ENCODE results near the gene RNF207. TPM values are rescaled to one million over a fixed set of nuclear protein-coding genes. Genes with fewer than 3 reads are reported as not detected.

The RNF207 gene
- total and polyA plus RNA-seq, 10 of the 15 experiments (the other 5 are each of a cell fraction or from before 2014, with no cell fraction given) = 1.7 to 36.4 (median 13.1) TPM

DNA sequence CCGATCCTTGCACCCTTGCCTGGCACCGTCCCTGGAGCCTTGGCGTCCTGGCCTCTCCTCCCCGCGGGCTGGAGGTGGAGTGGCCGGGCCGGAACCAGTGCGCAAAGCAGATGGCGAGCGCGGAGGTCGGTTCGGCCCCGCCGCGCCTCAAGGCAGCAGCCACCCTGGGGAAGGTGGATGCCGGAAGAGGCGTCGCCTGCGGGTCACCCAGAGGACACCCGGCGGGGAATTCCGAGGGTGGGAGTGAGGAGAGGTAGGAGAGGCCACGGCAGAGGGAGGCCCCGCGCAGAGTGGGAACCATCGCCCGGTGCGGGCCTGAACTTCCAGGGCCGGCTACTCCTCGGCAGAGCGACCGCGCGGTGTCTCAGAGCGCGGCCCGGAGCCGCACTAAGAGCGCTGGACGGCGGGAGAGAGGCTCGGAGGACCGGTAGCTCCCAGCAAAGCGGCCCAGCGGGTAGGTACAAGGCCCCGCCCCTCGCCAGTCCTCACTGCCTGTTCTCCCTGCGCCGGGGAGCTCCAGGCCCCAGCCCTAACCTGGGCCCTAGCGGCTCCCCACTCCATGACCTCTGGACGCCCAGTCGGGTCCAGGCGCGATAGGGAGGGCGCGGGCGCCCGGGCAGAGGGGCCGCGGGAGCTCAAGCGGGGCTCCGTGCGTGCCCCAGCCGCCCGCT is at the start of gene RNF207 (continued):
- TF ChIP-seq, protein P1, sequence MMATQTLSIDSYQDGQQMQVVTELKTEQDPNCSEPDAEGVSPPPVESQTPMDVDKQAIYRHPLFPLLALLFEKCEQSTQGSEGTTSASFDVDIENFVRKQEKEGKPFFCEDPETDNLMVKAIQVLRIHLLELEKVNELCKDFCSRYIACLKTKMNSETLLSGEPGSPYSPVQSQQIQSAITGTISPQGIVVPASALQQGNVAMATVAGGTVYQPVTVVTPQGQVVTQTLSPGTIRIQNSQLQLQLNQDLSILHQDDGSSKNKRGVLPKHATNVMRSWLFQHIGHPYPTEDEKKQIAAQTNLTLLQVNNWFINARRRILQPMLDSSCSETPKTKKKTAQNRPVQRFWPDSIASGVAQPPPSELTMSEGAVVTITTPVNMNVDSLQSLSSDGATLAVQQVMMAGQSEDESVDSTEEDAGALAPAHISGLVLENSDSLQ (IDR thresholded peaks at IDR 0.05) = no peak

DNA sequence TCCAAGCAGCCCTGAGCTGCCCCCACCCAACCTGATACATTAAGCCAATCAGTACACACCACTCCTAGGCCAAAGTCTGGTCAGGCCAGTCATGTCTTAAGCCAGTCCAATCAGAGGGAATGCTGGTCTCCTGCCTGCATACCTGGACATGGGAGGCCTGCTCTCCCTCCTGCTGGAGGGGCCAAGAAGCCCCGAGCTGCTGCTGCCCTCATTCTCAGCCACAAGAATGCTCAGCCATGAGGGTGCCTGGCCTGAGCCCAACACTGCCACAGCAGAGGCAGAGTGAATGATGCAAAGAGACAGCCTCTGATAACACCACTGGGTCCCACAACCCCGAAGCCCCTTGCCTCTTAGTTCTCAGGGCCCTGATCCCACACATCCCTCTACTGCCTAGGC is 48.8 kb upstream of the RNF207 start:
- BruUV-seq (replicated peaks) = no TSS peak
- ChIA-PET RAD21 (ENCODE audit: unreplicated experiment) (no interaction called here), SMC1A (ENCODE audit: uncharacterized antibody, unreplicated experiment) (no interaction called here), POLR2A (no interaction called here), CTCF (no interaction called here)
- FAIRE-seq (no peak), ATAC-seq (no peak), DNase-seq (ENCODE audit: low read depth, low spot score) (no peak)
- intact Hi-C loops (cut with micrococcal nuclease; ENCODE audit: unreplicated experiment) (no loop called here), in situ Hi-C loops (cut with MboI) (no loop called here)
- no peaks in the 10 kb centered on the region; a peak in 1 of 4 replicates for H3K27me3 ChIP-seq (replicated peaks in 1 of 2; ENCODE audit: control insufficient read depth in 2 of 2, insufficient read depth in 2 of 2, low read length in 1 of 2)
- no peaks in the 10 kb centered on the region for H3K4me1 ChIP-seq (ENCODE audit: control insufficient read depth, insufficient read depth, low read length)
- H3K79me2 ChIP-seq (ENCODE audit: control insufficient read depth, insufficient read depth, low read length) = no peaks in the 10 kb centered on the region
- 0% methylated on average over 2 of the region's 2 CpGs for WGBS (ENCODE audit: insufficient coverage, insufficient replicate concordance, low lambda C conversion rate, missing lambda C conversion rate)
- no peaks in the 10 kb centered on the region for H3K36me3 ChIP-seq (ENCODE audit: control insufficient read depth in 2 of 2, insufficient read depth in 2 of 2, low read length in 1 of 2)
- H2AFZ ChIP-seq (ENCODE audit: control insufficient read depth, low read depth, low read length) = no peak overlapping the region
- H3K27ac ChIP-seq (ENCODE audit: control insufficient read depth, insufficient read depth) = no peak overlapping the region
- H3K4me2 ChIP-seq (ENCODE audit: control insufficient read depth, insufficient read depth) = no peak overlapping the region
- no peaks in the 10 kb centered on the region for H4K20me1 ChIP-seq (ENCODE audit: control insufficient read depth, insufficient read depth)
- no peak overlapping the region for H3K9ac ChIP-seq (ENCODE audit: control insufficient read depth, insufficient read depth, low read length)
- H3K9me3 ChIP-seq (replicated peaks; ENCODE audit: control insufficient read depth, insufficient read depth, low read length) = no peaks in the 10 kb centered on the region
- H3K4me3 ChIP-seq = no peak overlapping the region
- no peak for TF ChIP-seq SUZ12 (IDR thresholded peaks at IDR 0.05; ENCODE audit: unreplicated experiment)
- no peak for TF ChIP-seq CBX5 (IDR thresholded peaks at IDR 0.05; ENCODE audit: low read depth)
- no peak for TF ChIP-seq ZNF384 (IDR thresholded peaks at IDR 0.05; ENCODE audit: borderline replicate concordance, low read depth, low read length)
- TF ChIP-seq POLR2AphosphoS2 (IDR thresholded peaks at IDR 0.05; ENCODE audit: low read depth, low read length) = no peak
- no peak for TF ChIP-seq MEF2B (IDR thresholded peaks at IDR 0.05; ENCODE audit: partially characterized antibody, poor library complexity, severe bottlenecking)
- TF ChIP-seq EZH2 (IDR thresholded peaks at IDR 0.05; ENCODE audit: borderline replicate concordance, control insufficient read depth, low read depth, low read length) = no peak
- no peak for TF ChIP-seq YBX1 (IDR thresholded peaks at IDR 0.05)
- TF ChIP-seq, protein P2, sequence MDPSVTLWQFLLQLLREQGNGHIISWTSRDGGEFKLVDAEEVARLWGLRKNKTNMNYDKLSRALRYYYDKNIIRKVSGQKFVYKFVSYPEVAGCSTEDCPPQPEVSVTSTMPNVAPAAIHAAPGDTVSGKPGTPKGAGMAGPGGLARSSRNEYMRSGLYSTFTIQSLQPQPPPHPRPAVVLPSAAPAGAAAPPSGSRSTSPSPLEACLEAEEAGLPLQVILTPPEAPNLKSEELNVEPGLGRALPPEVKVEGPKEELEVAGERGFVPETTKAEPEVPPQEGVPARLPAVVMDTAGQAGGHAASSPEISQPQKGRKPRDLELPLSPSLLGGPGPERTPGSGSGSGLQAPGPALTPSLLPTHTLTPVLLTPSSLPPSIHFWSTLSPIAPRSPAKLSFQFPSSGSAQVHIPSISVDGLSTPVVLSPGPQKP (IDR thresholded peaks at IDR 0.05; ENCODE audit: low read depth, low read length) = no peak
- TF ChIP-seq SMAD1 (IDR thresholded peaks at IDR 0.05; ENCODE audit: low read depth, partially characterized antibody) = no peak
- TF ChIP-seq TCF12 (IDR thresholded peaks at IDR 0.05; ENCODE audit: low read depth, low read length) = no peak
- TF ChIP-seq SP1 (IDR thresholded peaks at IDR 0.05; ENCODE audit: low read depth, low read length) = no peak
- no peak for TF ChIP-seq POLR2A (IDR thresholded peaks at IDR 0.05; ENCODE audit: low read depth, low read length)
- no peak for TF ChIP-seq BACH1 (IDR thresholded peaks at IDR 0.05; ENCODE audit: borderline replicate concordance)
- TF ChIP-seq CEBPB (IDR thresholded peaks at IDR 0.05; ENCODE audit: borderline replicate concordance in 1 of 2, low read depth in 2 of 2, low read length in 2 of 2) = no peak
- TF ChIP-seq MYC (IDR thresholded peaks at IDR 0.05; ENCODE audit: insufficient read depth, insufficient read length, insufficient replicate concordance, low read length, severe bottlenecking) = no peak
- TF ChIP-seq CHD4 (IDR thresholded peaks at IDR 0.05) = no peak

Data from GM12878 (cell line).